GM18502 (cell line): ENCODE measurements around the gene IRAK1.
A peak's percentile ranks its signal among the peaks of the same experiment; 100 is the strongest.
"Not testable (repeated sequence)": the region's sequence is repeated elsewhere in the genome, so short reads cannot be mapped to it uniquely, and the experiment has no call there.

Experiments
- ATAC-seq: cut with Tn5 transposase; IDR thresholded peaks from one replicate; pipeline ENCODE4 v1.9.1; 2021; ENCODE audit warnings: mild to moderate bottlenecking; ENCODE audit not compliant: unreplicated experiment, poor library complexity

The IRAK1 gene

GRCh38 chrX:154004315-154004714 lies 15.4 kb downstream of the IRAK1 start:
- no peak for ATAC-seq

- no peak for ATAC-seq
Observed at GRCh38 chrX:154002215-154002719, 17.4 kb downstream of the IRAK1 start.

- ATAC-seq, result no peak
Observed at GRCh38 chrX:154000051-154000450, 19.7 kb downstream of the IRAK1 start.

GRCh38 chrX:153999359-154000037 lies 20.2 kb downstream of the IRAK1 start:
- ATAC-seq, result no peak

- ATAC-seq, result no peak
Observed at GRCh38 chrX:153995504-153995903, 24.2 kb downstream of the IRAK1 start.

- not testable (repeated sequence) for ATAC-seq
Observed at GRCh38 chrX:153994398-153994797, 25.3 kb downstream of the IRAK1 start.

GRCh38 chrX:153993978-153994377 lies 25.7 kb downstream of the IRAK1 start:
- ATAC-seq, result no peak

- ATAC-seq, result no peak
Observed at GRCh38 chrX:153993079-153993478, 26.6 kb downstream of the IRAK1 start.

- ATAC-seq, result no peak
Observed at GRCh38 chrX:153992180-153992579, 27.5 kb downstream of the IRAK1 start.

GRCh38 chrX:153991013-153991580 lies 28.6 kb downstream of the IRAK1 start:
- ATAC-seq, result no peak

GRCh38 chrX:153989973-153990655 lies 29.6 kb downstream of the IRAK1 start:
- ATAC-seq, result no peak

- no peak for ATAC-seq
Observed at GRCh38 chrX:153988493-153988892, 31.2 kb downstream of the IRAK1 start.

- ATAC-seq, result no peak
Observed at GRCh38 chrX:153984351-153985178, 35.1 kb downstream of the IRAK1 start.

GRCh38 chrX:153983321-153983801 lies 36.3 kb downstream of the IRAK1 start:
- no peak for ATAC-seq

GRCh38 chrX:153981771-153982533 lies 37.8 kb downstream of the IRAK1 start:
- ATAC-seq, result no peak

- no peak for ATAC-seq
Observed at GRCh38 chrX:153981231-153981630, 38.5 kb downstream of the IRAK1 start.

- peak; percentile 54 for ATAC-seq
Observed at GRCh38 chrX:153980394-153980793, 39.3 kb downstream of the IRAK1 start.

GRCh38 chrX:153974726-153975286 lies 44.9 kb downstream of the IRAK1 start:
- ATAC-seq, result no peak

GRCh38 chrX:153974003-153974725 lies 45.5 kb downstream of the IRAK1 start:
- ATAC-seq, result no peak
